Ectodermal cell (in vitro differentiated cells): ENCODE data around the gene CERS6.

ENCODE experiments used
- H3K27ac ChIP-seq: 2 replicates; pipeline ENCODE4 v1.7.0; 2013; ENCODE audit warnings: mild to moderate bottlenecking, low read depth, low read length; ENCODE audit not compliant: insufficient read depth, poor library complexity, severe bottlenecking
- H3K27me3 ChIP-seq: 2 replicates; pipeline ENCODE4 v1.7.0; 2013; ENCODE audit warnings: mild to moderate bottlenecking, low read length; ENCODE audit not compliant: insufficient read depth, control insufficient read depth, poor library complexity, severe bottlenecking
- H3K36me3 ChIP-seq: one replicate; pipeline ENCODE4 v1.7.0; 2013; ENCODE audit warnings: low read length; ENCODE audit not compliant: control insufficient read depth, insufficient read depth
- H3K4me1 ChIP-seq: one replicate; pipeline ENCODE4 v1.7.0; 2013; ENCODE audit warnings: low read length; ENCODE audit not compliant: control insufficient read depth, insufficient read depth
- H3K4me3 ChIP-seq: 2 replicates; pipeline ENCODE4 v1.7.0; 2013; ENCODE audit warnings: low read depth, low read length, control low read depth; ENCODE audit not compliant: insufficient read depth
- H3K9me3 ChIP-seq: 2 replicates; pipeline ENCODE4 v1.7.0; 2013; ENCODE audit warnings: mild to moderate bottlenecking, low read length, moderate library complexity; ENCODE audit not compliant: control insufficient read depth
- whole genome bisulfite sequencing, 2 experiments: methylation state at CpG; one replicate each; pipeline ENCODE4 v1.1.7; 2013; ENCODE audit warnings: missing lambda C conversion rate in 2 of 2; 5-methylcytosine and 5-hydroxymethylcytosine counted together

Gene CERS6

DNA sequence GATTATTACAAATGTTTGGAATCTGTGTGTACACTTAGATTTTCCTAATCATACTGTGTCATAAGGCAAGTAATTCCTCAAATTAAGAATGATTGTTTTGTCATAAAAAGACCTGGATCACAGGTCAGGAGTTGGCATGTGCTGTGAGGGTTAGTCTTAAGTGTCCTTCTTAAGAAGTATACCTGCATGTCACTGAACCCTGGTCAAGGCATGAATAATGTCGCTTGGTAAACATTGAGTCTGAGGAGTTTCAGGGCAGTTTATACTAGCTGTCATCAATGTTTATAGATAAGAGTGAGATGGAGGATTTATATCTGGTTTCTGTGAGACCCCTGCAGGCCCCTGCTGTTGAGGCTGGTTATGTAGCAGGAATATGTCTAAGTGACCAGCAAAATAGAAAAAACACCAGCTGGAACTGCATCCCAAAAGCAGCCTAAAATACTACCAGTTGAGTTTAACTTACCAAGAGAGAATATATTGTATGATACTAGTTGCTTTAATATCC, 234.4 kb downstream of the CERS6 start:
- no peak overlapping the region for H3K4me3 ChIP-seq
- 94 to 95% methylated on average over 1 of the region's 1 CpG for WGBS, 2 experiments
- no peak overlapping the region for H3K27ac ChIP-seq
- no peaks in the 10 kb centered on the region for H3K4me1 ChIP-seq
- no peaks in the 10 kb centered on the region for H3K9me3 ChIP-seq
- H3K36me3 ChIP-seq, result no peaks in the 10 kb centered on the region
- no peaks in the 10 kb centered on the region for H3K27me3 ChIP-seq

DNA sequence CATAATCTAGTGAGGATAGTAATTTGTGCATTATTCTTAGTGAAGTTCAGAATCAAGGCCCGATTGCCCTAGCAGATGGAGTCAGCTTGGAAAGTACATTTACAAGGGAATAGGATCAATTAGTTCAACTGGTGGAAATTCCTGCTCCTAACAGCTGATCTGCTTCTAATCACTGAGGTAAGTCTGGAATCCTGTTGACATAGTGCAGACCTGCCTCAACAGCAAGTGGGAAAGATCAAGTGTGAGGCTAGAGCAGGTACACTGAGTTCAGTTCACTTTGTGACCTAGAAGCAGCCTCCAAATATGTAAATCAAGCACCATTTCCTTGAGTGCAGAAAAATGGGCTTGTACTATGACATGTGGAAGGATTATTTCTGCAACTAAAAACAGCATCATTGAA, 235.1 kb downstream of the CERS6 start:
- Histone ChIP-seq H3K36me3 (no peaks in the 10 kb centered on the region), H3K27ac (no peak overlapping the region), H3K4me1 (no peaks in the 10 kb centered on the region), H3K27me3 (no peaks in the 10 kb centered on the region), H3K4me3 (no peak overlapping the region), H3K9me3 (no peaks in the 10 kb centered on the region)
- 95 to 96% methylated on average over 1 of the region's 1 CpG for WGBS, 2 experiments

DNA sequence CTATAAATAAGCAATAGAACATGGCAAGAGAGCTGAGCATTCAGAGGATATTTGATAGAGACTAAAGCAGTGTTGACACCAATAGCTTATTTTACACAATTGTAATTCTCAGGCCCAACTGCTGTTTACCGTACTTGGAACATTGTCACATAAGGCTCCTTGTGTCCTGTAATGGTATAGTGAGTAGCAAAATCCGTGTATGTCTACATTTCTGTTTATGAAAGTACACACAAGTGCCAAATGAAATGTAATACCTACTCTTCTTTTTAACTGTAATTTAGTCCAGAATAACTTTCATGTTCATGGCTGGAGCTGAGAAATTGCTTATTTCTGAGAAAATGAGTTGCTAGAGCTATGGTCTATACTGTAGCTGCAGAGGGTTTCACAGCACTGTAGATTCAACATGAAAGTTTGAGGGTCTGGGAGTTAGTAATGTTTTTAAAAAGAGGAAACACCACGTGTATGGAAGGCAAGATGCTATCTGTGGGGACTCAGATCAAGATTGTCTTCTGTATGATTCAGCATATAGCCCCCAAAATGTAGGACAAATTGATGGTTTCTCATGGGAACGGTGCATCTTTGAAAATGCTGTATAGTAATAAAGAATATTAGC, 236.2 kb downstream of the CERS6 start:
- H3K27me3 ChIP-seq, result no peaks in the 10 kb centered on the region
- H3K9me3 ChIP-seq, result no peaks in the 10 kb centered on the region
- no peaks in the 10 kb centered on the region for H3K36me3 ChIP-seq
- no peak overlapping the region for H3K4me3 ChIP-seq
- WGBS, 2 experiments, result 96 to 98% methylated on average over 4 of the region's 4 CpGs
- no peak overlapping the region for H3K27ac ChIP-seq
- no peaks in the 10 kb centered on the region for H3K4me1 ChIP-seq

DNA sequence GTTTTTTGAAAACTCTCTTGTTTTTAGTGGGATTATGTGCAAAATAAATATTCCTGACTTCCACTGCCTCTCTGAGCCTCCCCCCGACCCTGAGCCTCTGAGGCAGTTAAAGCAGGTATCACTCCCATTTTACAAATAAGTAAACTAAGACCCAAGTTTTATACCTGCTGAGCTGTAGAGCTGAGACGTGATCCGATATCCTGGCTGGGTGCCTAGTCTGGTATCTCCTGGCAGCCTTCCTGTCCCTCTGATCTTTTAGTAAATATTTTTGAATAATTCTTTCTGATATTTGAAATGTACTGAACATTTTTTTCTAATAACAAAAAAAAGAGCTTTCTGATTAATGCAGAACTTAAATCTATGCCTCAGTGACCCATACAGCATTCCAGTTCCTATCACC, 238.1 kb downstream of the CERS6 start:
- no peaks in the 10 kb centered on the region for H3K36me3 ChIP-seq
- no peaks in the 10 kb centered on the region for H3K27me3 ChIP-seq
- H3K27ac ChIP-seq, result no peak overlapping the region
- no peak overlapping the region for H3K4me3 ChIP-seq
- H3K4me1 ChIP-seq, result no peaks in the 10 kb centered on the region
- no peaks in the 10 kb centered on the region for H3K9me3 ChIP-seq
- 95 to 99% methylated on average over 3 of the region's 3 CpGs for WGBS, 2 experiments

DNA sequence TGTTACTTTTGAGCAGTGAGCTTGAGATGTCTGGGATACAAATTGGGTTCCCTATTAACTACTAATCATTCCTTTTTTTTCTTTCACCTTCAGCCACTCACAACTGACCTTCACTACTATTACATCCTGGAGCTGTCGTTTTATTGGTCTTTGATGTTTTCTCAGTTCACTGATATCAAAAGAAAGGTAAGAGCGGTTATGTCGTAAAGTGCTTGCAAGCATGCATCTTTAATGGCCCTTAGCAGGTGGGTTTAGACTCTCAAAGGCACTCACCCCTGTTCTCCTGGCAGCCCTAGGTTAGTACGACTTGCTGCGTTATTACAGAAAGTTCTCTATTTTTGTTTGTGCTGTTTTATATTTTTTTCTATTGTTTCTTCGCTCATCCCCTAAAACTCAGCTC, 238.8 kb downstream of the CERS6 start:
- Histone ChIP-seq H3K27ac (no peak overlapping the region), H3K36me3 (no peaks in the 10 kb centered on the region), H3K27me3 (no peaks in the 10 kb centered on the region), H3K9me3 (no peaks in the 10 kb centered on the region), H3K4me3 (no peak overlapping the region), H3K4me1 (no peaks in the 10 kb centered on the region)
- 83 to 96% methylated on average over 5 to 6 of the region's 6 CpGs for WGBS, 2 experiments

DNA sequence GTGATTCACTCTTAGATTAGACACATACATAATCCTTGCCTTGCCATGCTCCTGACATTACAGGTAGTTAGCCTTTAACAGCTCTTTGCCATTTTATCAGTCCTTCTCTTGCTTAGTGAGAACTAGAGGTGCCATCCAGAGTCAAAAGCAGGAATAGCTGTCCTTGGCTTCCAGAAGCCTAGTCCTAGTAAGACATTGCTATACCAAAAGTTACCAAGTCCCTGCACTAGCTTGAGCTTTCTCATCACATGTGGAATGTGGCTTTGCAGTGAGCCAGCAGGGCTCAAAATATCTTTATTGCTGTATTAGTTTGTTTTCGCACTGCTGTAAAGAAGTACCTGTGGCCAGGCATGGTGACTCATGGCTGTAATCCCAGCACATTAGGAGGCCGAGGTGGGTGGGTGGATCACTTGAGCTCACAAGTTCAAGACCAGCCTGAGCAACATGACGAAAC, 241.6 kb downstream of the CERS6 start:
- Histone ChIP-seq H3K36me3 (no peaks in the 10 kb centered on the region), H3K4me1 (no peaks in the 10 kb centered on the region), H3K4me3 (no peak overlapping the region), H3K9me3 (no peaks in the 10 kb centered on the region), H3K27ac (no peak overlapping the region), H3K27me3 (no peaks in the 10 kb centered on the region)
- WGBS, 2 experiments, result 93 to 99% methylated on average over 3 of the region's 3 CpGs

DNA sequence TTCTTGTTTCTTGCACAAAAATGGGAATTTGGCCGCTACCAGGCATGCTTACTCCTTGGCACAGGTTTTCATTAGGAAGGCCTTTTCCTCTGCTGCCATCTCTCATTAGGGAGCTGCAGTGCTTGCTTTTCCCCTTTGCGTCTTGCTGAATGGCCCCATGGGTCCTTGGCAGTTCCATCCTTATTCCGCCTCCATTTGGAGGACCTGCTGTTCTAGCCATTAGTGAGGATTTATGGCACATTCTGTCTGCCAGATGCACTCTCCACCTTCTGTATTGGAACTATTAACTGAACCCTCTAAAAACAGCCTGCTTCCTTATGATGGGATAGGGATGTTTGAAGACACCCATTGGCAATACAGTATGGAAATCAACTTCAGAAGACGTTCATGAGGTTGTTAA, 242.9 kb downstream of the CERS6 start:
- Histone ChIP-seq H3K4me3 (no peak overlapping the region), H3K36me3 (no peaks in the 10 kb centered on the region), H3K4me1 (no peaks in the 10 kb centered on the region), H3K27ac (no peak overlapping the region), H3K27me3 (no peaks in the 10 kb centered on the region), H3K9me3 (no peaks in the 10 kb centered on the region)
- WGBS, 2 experiments, result 89 to 92% methylated on average over 4 of the region's 4 CpGs

DNA sequence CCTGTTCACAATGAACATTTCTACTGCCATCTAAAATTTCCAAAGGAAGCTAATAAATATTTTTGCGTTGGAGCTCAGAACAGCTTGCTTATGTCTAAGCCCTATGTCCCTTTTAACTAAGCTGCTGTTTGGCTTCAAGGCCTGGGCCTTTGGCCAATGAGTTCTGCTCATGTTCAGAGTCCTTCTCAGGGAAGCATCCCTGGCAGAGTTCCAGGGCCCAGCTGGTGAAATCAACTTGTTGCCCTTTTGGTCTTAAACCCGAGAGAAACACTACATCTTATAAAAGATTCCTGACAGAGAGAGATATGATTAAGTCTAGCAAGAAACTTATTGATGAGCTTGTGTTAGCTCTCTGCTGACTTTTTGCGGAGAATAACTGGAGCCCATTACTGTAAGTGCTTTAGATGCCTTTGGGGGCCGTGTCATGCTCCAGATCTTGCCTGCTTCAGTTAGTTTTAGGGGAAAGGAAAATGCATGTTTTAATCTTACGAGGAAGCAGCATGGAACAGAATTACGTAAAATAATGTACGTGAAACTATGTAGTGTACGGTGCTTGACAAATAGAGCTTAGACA, 243.9 kb downstream of the CERS6 start:
- no peaks in the 10 kb centered on the region for H3K36me3 ChIP-seq
- H3K4me1 ChIP-seq, result no peaks in the 10 kb centered on the region
- H3K27ac ChIP-seq, result no peak overlapping the region
- no peaks in the 10 kb centered on the region for H3K27me3 ChIP-seq
- WGBS, 2 experiments, result 96% methylated on average over 7 to 8 of the region's 8 CpGs
- no peaks in the 10 kb centered on the region for H3K9me3 ChIP-seq
- H3K4me3 ChIP-seq, result no peak overlapping the region

DNA sequence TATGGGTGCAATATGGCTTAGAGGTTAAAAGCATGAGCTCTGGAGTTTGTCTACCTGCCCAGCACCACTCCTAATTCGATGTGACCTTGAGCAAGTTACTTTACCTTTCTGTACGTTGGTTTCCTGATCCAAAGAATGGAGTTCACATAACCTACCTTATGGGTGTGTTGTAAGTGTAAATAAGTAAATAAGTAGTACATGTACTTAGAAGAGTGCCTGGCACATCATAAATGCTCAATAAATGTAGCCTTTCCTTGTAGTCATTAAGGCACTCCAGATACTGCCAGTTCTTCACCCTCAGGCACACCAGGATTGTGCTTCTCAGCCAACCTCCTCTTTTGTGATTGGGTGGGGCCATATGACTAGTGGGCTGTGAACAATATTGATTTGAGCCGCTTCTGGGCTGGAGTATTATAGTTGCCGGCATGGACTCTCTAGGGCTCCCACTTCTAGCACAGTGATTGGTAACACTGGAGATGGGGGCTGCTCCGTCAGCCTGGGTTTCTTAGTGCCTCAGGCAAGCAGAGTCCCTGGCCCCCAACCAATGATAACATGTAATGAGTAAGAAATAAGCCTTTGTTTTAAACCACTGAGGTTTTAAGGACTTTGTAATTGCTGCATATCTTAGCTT, 244.7 kb downstream of the CERS6 start:
- H3K4me1 ChIP-seq, result no peaks in the 10 kb centered on the region
- H3K36me3 ChIP-seq, result no peaks in the 10 kb centered on the region
- H3K27ac ChIP-seq, result no peak overlapping the region
- no peak overlapping the region for H3K4me3 ChIP-seq
- H3K9me3 ChIP-seq, result no peaks in the 10 kb centered on the region
- 94 to 96% methylated on average over 5 of the region's 5 CpGs for WGBS, 2 experiments
- H3K27me3 ChIP-seq, result no peaks in the 10 kb centered on the region

DNA sequence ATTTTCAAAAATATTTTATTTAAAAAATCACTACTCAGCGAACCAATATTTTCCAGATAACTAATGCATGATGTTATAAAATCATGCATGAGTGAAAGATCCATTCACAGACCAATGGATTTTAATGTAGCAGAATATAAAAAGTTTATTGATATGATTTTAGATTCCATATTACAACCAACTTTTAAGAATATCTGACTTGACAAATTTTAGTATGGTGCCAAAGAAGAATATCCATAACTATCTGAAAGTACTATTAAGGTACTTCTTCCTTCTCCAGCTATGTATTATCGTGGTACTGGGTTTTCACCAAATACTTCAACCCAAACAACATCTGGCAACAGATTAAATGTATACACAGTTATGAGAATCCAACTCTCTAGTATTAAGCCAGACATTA, 246.5 kb downstream of the CERS6 start:
- no peaks in the 10 kb centered on the region for H3K27me3 ChIP-seq
- no peak overlapping the region for H3K4me3 ChIP-seq
- H3K4me1 ChIP-seq, result no peaks in the 10 kb centered on the region
- no peak overlapping the region for H3K27ac ChIP-seq
- no peaks in the 10 kb centered on the region for H3K9me3 ChIP-seq
- 93% methylated on average over 1 of the region's 2 CpGs; no CpG with 5 or more reads in 1 of the 2 experiments for WGBS, 2 experiments
- H3K36me3 ChIP-seq, result no peaks in the 10 kb centered on the region
